ENCODE results near the gene CD300LG.

Gene CD300LG

DNA sequence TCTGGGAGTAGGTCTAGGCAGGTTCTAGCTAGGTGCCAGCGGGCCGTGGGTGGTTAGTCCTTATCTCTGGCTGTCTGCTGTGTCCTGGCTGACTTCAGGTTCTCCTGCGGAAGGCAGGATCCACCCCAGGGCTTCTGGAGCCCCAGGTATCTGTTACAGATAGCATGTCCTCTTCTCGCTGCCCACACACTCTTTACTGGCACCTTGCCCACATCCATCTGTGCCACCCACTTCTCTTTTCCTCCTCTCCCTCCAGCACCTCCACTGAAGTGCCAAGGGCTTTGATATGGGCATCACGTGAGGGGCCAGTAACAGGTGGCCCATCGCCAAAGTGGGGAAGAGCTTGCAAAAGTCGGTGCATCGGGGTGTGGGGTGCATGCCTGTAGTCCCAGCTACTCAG, 64.9 kb downstream of the CD300LG start:
- no peak for DNase-seq

DNA sequence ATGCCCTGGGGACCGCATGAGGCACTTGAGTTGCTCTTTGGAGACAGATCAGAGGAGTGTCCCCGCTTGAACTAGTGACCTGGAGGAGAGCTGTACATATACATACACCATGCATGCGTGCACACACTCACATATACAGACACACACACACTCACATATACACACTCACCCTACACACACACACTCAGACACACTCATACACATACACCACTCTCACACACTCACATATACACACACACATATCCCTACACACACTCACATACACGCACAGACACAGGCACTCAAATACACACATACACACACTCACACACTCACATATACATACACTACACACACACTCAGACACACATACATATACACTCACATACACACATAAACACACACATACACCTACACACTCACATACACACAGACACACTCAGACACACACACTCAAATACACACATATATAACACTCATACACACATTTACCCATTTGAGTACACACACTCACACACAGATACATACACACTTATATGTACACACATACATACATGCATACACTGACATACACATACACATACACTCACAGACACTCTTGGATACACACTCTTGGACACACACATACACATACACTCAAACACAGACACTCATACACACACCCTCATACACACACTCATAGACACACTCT, 65.8 kb downstream of the CD300LG start:
- DNase-seq: no peak

Measured in left hindlimb (tissue), 1 donor.